ENCODE data around the gene ABI1.

- TF ChIP-seq CTCF (IDR thresholded peaks at IDR 0.05) (no peak), POLR2A (IDR thresholded peaks at IDR 0.05) (no peak)
Observed at GRCh38 chr10:26746061-26746460, 114.7 kb downstream of the ABI1 start.
